K562 (cell line): ENCODE data around the gene JADE2. TPM values are rescaled to one million over a fixed set of nuclear protein-coding genes. Genes with fewer than 3 reads are reported as not detected.

ENCODE experiments used
- ETV1 ChIP-seq: fragments of 450-650 bp; conservative IDR thresholded peaks from 2 replicates; pipeline ENCODE4 v1.6.1; 2016; ENCODE audit warnings: missing genetic modification characterization, control low read depth, low read depth, missing compliant biosample characterization
- GATAD2B ChIP-seq: fragments of 450-650 bp; IDR thresholded peaks from 2 replicates; pipeline ENCODE4 v1.6.1; 2017; ENCODE audit warnings: mild to moderate bottlenecking, borderline replicate concordance
- IRF2 ChIP-seq: sonication (generic); formaldehyde crosslinking; IDR thresholded peaks from 2 replicates; pipeline ENCODE4 v1.8.1; 2022; ENCODE audit warnings: mild to moderate bottlenecking, missing genetic modification reagents
- KAT2B ChIP-seq: IDR thresholded peaks from one replicate; pipeline ENCODE4 v1.6.1; 2012; ENCODE audit warnings: low read depth, mild to moderate bottlenecking, control low read depth, inconsistent platforms, low read length, moderate library complexity
- MCM7 ChIP-seq, 2 experiments: fragments of 450-650 bp; IDR thresholded peaks; 2 replicates each; pipeline ENCODE4 v1.6.1; 2016 to 2018
- NCOA1 ChIP-seq: fragments of 450-650 bp; IDR thresholded peaks from 2 replicates; pipeline ENCODE4 v1.6.1; 2016; ENCODE audit warnings: low read depth
- NR3C1 ChIP-seq: sonication (generic); formaldehyde crosslinking; IDR thresholded peaks from 2 replicates; pipeline ENCODE4 v1.8.1; 2022; ENCODE audit warnings: missing genetic modification reagents
- POU5F1 ChIP-seq: fragments of 150-350 bp; IDR thresholded peaks from 2 replicates; pipeline ENCODE4 v1.6.1; 2014; ENCODE audit warnings: borderline replicate concordance, low read length, low read depth, mild to moderate bottlenecking; ENCODE audit not compliant: partially characterized antibody
- ZBTB17 ChIP-seq: fragments of 450-650 bp; formaldehyde crosslinking; IDR thresholded peaks from 2 replicates; pipeline ENCODE4 v1.4.0; 2020; ENCODE audit warnings: mild to moderate bottlenecking
- ZNF408 ChIP-seq: fragments of 250-450 bp; sonication (Bioruptor Pico); IDR thresholded peaks from 2 replicates; pipeline ENCODE4 v1.4.0; 2020; ENCODE audit warnings: low read depth, mild to moderate bottlenecking, moderate library complexity
- ZNF57 ChIP-seq: fragments of 450-650 bp; formaldehyde crosslinking; IDR thresholded peaks from 2 replicates; pipeline ENCODE4 v1.4.0; 2020; ENCODE audit warnings: mild to moderate bottlenecking, moderate library complexity
- polyA plus RNA-seq, 8 experiments: library from polyadenylated mRNA; depleted of rRNA in 4 of 8; stranded (reverse) in 5 of 8; unstranded in 3 of 8; fragments of >200 nt; fragmentation: Nextera tagmentation in 2 of 8; fragmentation: Illumina TruSeq in 1 of 8; extraction: Ambion mirVana in 2 of 8; extraction: Trizol in 1 of 8; gene quantifications; 2 replicates each; pipeline versions ENCODE4 v1.2.1 to v1.2.3, GENCODE V29; 2011 to 2014; ENCODE audit warnings: inconsistent platforms in 1 of 8, missing spikeins in 1 of 8
- total RNA-seq, 7 experiments: library from RNA; depleted of rRNA in 6 of 7; stranded (reverse); fragments of >200 nt in 6 of 7; fragmentation: Illumina TruSeq in 2 of 7; extraction: Trizol in 2 of 7; gene quantifications; 2 replicates each; pipeline versions ENCODE4 v1.2.1 to v1.2.3, GENCODE V29; 2011 to 2021; ENCODE audit warnings: low replicate concordance in 1 of 7
- TF ChIP-seq, protein P1 (sequence below): sonication (generic); formaldehyde crosslinking; IDR thresholded peaks from 2 replicates; pipeline ENCODE4 v1.9.0; 2022; ENCODE audit warnings: mild to moderate bottlenecking, missing genetic modification reagents
- TF ChIP-seq, protein P2 (sequence below): fragments of 450-650 bp; IDR thresholded peaks from 2 replicates; pipeline ENCODE4 v1.6.1; 2017; ENCODE audit warnings: antibody characterized with exemption
- TF ChIP-seq, protein P3 (sequence below), 2 experiments: fragments of 450-650 bp; IDR thresholded peaks; 2 replicates each; pipeline ENCODE4 v1.6.1; 2018; ENCODE audit warnings: mild to moderate bottlenecking in 2 of 2, low read depth in 1 of 2; ENCODE audit not compliant: partially characterized antibody in 2 of 2
- TF ChIP-seq, protein P4 (sequence below): fragments of 250-450 bp; sonication (Bioruptor Pico); IDR thresholded peaks from 2 replicates; pipeline ENCODE4 v1.8.0; 2021; ENCODE audit warnings: borderline replicate concordance, mild to moderate bottlenecking, moderate library complexity; ENCODE audit not compliant: poor library complexity, severe bottlenecking
- TF ChIP-seq, protein P5 (sequence below): fragments of 250-450 bp; sonication (Bioruptor Pico); IDR thresholded peaks from 2 replicates; pipeline ENCODE4 v1.4.0; 2020; ENCODE audit warnings: mild to moderate bottlenecking, moderate library complexity
- TF ChIP-seq, protein P6 (sequence below): fragments of 250-450 bp; sonication (Bioruptor Pico); IDR thresholded peaks from 2 replicates; pipeline ENCODE4 v1.8.0; 2021; ENCODE audit warnings: mild to moderate bottlenecking, moderate library complexity

JADE2 gene
- total and polyA plus RNA-seq, 9 of the 15 experiments (the other 6 are each of a cell fraction or from before 2014, with no cell fraction given): 0.50 to 23.3 (median 9.1) TPM

DNA sequence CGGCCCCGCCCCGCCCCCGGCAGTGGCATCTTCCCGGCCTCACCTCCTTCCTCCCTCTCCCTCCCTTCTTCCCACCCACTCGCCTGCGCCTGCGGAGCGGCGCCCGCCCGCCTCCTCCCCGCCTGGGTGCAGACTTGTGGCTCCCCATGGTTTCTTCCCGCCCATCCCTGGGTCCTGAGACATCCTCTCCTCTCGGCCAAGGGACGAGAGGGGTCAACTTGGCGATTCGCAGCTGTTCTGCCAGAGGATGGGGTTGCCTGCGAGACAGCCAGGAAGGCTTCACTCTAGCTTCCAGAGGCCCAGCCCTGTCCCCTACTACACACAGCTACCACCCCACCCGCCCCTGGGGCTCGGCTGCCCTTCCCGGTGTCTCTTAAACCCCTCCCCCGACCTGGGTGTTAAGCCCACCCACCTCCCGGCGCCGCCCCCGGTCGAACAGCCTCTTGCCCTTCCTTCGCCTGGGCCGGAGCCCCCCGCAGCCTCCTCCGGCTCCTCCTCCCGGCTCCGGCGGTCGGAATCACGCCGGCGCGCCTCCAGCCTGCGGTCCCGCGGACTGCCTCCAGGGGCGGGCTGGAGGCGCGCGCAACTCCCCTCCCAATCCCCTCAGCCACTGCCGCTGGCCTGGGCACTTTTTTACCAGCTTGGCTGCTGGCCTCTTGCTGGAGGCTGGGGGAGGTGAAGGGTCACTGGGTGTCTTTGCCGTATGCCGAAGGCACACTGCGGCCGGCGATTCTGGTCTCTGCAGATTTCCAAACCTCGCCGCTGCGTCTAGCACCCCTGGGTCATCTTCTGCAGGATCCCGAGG lies 1.9 kb downstream of the JADE2 start (continued):
- TF ChIP-seq POU5F1 (no peak), NCOA1 (0 out of 2 replicates have a peak, but pooled peaks have one; percentile 9), ETV1 (tag) (no peak), MCM7 (IDR thresholded peaks at IDR 0.05) (no peak), ZNF57 (CRISPR knock-in tag) (no peak), GATAD2B (no peak), KAT2B (no peak), ZNF408 (CRISPR knock-in tag) (no peak), IRF2 (CRISPR knock-in tag) (no peak), ZBTB17 (CRISPR knock-in tag) (no peak), NR3C1 (CRISPR knock-in tag) (no peak)
- TF ChIP-seq, protein P1, sequence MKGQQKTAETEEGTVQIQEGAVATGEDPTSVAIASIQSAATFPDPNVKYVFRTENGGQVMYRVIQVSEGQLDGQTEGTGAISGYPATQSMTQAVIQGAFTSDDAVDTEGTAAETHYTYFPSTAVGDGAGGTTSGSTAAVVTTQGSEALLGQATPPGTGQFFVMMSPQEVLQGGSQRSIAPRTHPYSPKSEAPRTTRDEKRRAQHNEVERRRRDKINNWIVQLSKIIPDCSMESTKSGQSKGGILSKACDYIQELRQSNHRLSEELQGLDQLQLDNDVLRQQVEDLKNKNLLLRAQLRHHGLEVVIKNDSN (CRISPR knock-in tag): no peak
- TF ChIP-seq, protein P2, sequence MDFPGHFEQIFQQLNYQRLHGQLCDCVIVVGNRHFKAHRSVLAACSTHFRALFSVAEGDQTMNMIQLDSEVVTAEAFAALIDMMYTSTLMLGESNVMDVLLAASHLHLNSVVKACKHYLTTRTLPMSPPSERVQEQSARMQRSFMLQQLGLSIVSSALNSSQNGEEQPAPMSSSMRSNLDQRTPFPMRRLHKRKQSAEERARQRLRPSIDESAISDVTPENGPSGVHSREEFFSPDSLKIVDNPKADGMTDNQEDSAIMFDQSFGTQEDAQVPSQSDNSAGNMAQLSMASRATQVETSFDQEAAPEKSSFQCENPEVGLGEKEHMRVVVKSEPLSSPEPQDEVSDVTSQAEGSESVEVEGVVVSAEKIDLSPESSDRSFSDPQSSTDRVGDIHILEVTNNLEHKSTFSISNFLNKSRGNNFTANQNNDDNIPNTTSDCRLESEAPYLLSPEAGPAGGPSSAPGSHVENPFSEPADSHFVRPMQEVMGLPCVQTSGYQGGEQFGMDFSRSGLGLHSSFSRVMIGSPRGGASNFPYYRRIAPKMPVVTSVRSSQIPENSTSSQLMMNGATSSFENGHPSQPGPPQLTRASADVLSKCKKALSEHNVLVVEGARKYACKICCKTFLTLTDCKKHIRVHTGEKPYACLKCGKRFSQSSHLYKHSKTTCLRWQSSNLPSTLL: no peak
- TF ChIP-seq, protein P3, sequence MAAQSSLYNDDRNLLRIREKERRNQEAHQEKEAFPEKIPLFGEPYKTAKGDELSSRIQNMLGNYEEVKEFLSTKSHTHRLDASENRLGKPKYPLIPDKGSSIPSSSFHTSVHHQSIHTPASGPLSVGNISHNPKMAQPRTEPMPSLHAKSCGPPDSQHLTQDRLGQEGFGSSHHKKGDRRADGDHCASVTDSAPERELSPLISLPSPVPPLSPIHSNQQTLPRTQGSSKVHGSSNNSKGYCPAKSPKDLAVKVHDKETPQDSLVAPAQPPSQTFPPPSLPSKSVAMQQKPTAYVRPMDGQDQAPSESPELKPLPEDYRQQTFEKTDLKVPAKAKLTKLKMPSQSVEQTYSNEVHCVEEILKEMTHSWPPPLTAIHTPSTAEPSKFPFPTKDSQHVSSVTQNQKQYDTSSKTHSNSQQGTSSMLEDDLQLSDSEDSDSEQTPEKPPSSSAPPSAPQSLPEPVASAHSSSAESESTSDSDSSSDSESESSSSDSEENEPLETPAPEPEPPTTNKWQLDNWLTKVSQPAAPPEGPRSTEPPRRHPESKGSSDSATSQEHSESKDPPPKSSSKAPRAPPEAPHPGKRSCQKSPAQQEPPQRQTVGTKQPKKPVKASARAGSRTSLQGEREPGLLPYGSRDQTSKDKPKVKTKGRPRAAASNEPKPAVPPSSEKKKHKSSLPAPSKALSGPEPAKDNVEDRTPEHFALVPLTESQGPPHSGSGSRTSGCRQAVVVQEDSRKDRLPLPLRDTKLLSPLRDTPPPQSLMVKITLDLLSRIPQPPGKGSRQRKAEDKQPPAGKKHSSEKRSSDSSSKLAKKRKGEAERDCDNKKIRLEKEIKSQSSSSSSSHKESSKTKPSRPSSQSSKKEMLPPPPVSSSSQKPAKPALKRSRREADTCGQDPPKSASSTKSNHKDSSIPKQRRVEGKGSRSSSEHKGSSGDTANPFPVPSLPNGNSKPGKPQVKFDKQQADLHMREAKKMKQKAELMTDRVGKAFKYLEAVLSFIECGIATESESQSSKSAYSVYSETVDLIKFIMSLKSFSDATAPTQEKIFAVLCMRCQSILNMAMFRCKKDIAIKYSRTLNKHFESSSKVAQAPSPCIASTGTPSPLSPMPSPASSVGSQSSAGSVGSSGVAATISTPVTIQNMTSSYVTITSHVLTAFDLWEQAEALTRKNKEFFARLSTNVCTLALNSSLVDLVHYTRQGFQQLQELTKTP (IDR thresholded peaks at IDR 0.05; ENCODE audit: low read depth in 1 of 2, partially characterized antibody in 2 of 2): peak in 1 of 2 experiments; percentile 19
- TF ChIP-seq, protein P4, sequence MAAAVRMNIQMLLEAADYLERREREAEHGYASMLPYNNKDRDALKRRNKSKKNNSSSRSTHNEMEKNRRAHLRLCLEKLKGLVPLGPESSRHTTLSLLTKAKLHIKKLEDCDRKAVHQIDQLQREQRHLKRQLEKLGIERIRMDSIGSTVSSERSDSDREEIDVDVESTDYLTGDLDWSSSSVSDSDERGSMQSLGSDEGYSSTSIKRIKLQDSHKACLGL (CRISPR knock-in tag): no peak
- TF ChIP-seq, protein P5, sequence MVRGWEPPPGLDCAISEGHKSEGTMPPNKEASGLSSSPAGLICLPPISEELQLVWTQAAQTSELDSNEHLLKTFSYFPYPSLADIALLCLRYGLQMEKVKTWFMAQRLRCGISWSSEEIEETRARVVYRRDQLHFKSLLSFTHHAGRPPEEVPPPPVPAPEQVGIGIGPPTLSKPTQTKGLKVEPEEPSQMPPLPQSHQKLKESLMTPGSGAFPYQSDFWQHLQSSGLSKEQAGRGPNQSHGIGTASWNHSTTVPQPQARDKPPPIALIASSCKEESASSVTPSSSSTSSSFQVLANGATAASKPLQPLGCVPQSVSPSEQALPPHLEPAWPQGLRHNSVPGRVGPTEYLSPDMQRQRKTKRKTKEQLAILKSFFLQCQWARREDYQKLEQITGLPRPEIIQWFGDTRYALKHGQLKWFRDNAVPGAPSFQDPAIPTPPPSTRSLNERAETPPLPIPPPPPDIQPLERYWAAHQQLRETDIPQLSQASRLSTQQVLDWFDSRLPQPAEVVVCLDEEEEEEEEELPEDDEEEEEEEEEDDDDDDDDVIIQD: no peak
- TF ChIP-seq, protein P6, sequence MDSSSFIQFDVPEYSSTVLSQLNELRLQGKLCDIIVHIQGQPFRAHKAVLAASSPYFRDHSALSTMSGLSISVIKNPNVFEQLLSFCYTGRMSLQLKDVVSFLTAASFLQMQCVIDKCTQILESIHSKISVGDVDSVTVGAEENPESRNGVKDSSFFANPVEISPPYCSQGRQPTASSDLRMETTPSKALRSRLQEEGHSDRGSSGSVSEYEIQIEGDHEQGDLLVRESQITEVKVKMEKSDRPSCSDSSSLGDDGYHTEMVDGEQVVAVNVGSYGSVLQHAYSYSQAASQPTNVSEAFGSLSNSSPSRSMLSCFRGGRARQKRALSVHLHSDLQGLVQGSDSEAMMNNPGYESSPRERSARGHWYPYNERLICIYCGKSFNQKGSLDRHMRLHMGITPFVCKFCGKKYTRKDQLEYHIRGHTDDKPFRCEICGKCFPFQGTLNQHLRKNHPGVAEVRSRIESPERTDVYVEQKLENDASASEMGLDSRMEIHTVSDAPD (CRISPR knock-in tag): no peak
